GM23338 (cell line): Measurements from ENCODE around the gene KCNIP1. TPM values are rescaled to one million over a fixed set of nuclear protein-coding genes. Genes with fewer than 3 reads are reported as not detected.

ENCODE experiments used
- ATAC-seq: fragments of 200-7000 bp; cut with Tn5 transposase; 3 replicates; pipeline ENCODE4 v1.9.1; 2020
- DNase-seq: peaks from one replicate; pipeline ENCODE4 v3.0.0-alpha.2; 2015; ENCODE audit warnings: low spot score
- H2AFZ ChIP-seq: fragments of 200-600 bp; sonication (generic); 2 replicates; pipeline ENCODE4 v1.8.0; 2016; ENCODE audit warnings: antibody characterized with exemption, mild to moderate bottlenecking, moderate library complexity
- H3F3A ChIP-seq: fragments of 200-600 bp; sonication (generic); replicated peaks from 2 replicates; pipeline ENCODE4 v1.8.0; 2017; ENCODE audit warnings: antibody characterized with exemption, mixed run types, low read depth
- H3K27ac ChIP-seq: fragments of 200-600 bp; sonication (generic); 2 replicates; pipeline ENCODE4 v1.6.1; 2016; ENCODE audit warnings: low read depth
- H3K27me3 ChIP-seq: fragments of 200-600 bp; sonication (generic); 2 replicates; pipeline ENCODE4 v1.8.0; 2016; ENCODE audit warnings: mild to moderate bottlenecking, mixed run types, moderate library complexity; ENCODE audit not compliant: insufficient read depth
- H3K36me3 ChIP-seq: fragments of 200-600 bp; sonication (generic); 2 replicates; pipeline ENCODE4 v1.8.0; 2016; ENCODE audit warnings: mild to moderate bottlenecking; ENCODE audit not compliant: insufficient read depth
- H3K4me1 ChIP-seq: fragments of 200-600 bp; sonication (generic); 2 replicates; pipeline ENCODE4 v1.8.0; 2016; ENCODE audit warnings: mild to moderate bottlenecking, moderate library complexity; ENCODE audit not compliant: insufficient read depth
- H3K4me2 ChIP-seq: fragments of 200-600 bp; sonication (generic); 2 replicates; pipeline ENCODE4 v1.7.1; 2017; ENCODE audit warnings: mixed run types
- H3K4me3 ChIP-seq: fragments of 200-600 bp; sonication (generic); 2 replicates; pipeline ENCODE4 v1.6.1; 2016; ENCODE audit warnings: mixed run types
- H3K79me2 ChIP-seq: fragments of 200-600 bp; sonication (generic); replicated peaks from 2 replicates; pipeline ENCODE4 v1.8.0; 2017; ENCODE audit warnings: mild to moderate bottlenecking; ENCODE audit not compliant: insufficient read depth
- H3K9me2 ChIP-seq: fragments of 200-600 bp; sonication (generic); 2 replicates; pipeline ENCODE4 v1.8.0; 2017; ENCODE audit not compliant: insufficient read depth
- H4K20me1 ChIP-seq: fragments of 200-600 bp; sonication (generic); replicated peaks from 2 replicates; pipeline ENCODE4 v1.8.0; 2017; ENCODE audit warnings: mild to moderate bottlenecking; ENCODE audit not compliant: insufficient read depth
- H3K27ac Mint-ChIP-seq: 2 replicates; pipeline ENCODE4 v1.8.0; 2020; ENCODE audit warnings: inconsistent platforms, mild to moderate bottlenecking, moderate library complexity, mixed read lengths
- H3K27me3 Mint-ChIP-seq: 3 replicates; pipeline ENCODE4 v1.8.0; 2022; ENCODE audit warnings: low read depth, mild to moderate bottlenecking, moderate library complexity, mixed read lengths, inconsistent platforms; ENCODE audit not compliant: insufficient read depth, poor library complexity
- H3K36me3 Mint-ChIP-seq: 3 replicates; pipeline ENCODE4 v1.8.0; 2021; ENCODE audit warnings: low read depth, mild to moderate bottlenecking, inconsistent platforms, moderate library complexity, mixed read lengths
- H3K4me1 Mint-ChIP-seq: 3 replicates; pipeline ENCODE4 v1.8.0; 2020; ENCODE audit warnings: mild to moderate bottlenecking, inconsistent platforms, mixed read lengths
- H3K4me3 Mint-ChIP-seq: 3 replicates; pipeline ENCODE4 v1.8.0; 2021; ENCODE audit warnings: moderate library complexity, mild to moderate bottlenecking, inconsistent platforms, mixed read lengths
- H3K9me3 Mint-ChIP-seq: 3 replicates; pipeline ENCODE4 v1.8.0; 2020; ENCODE audit warnings: moderate library complexity, mild to moderate bottlenecking, inconsistent platforms, mixed read lengths
- CREB1 ChIP-seq: fragments of 250-450 bp; sonication (Bioruptor Pico); IDR thresholded peaks from 2 replicates; pipeline ENCODE4 v1.5.0; 2020; ENCODE audit warnings: low read depth, mild to moderate bottlenecking, moderate library complexity
- ETS1 ChIP-seq: IDR thresholded peaks from 2 replicates; pipeline ENCODE4 v1.6.1; 2016; ENCODE audit warnings: antibody characterized with exemption
- EZH2phosphoT487 ChIP-seq: fragments of 200-600 bp; sonication (generic); IDR thresholded peaks from one replicate; pipeline ENCODE4 v1.8.1; 2018; ENCODE audit warnings: antibody characterized with exemption; ENCODE audit not compliant: unreplicated experiment
- JUNB ChIP-seq: IDR thresholded peaks from one replicate; pipeline ENCODE4 v1.6.1; 2016; ENCODE audit warnings: antibody characterized with exemption; ENCODE audit not compliant: unreplicated experiment
- REST ChIP-seq: IDR thresholded peaks from one replicate; pipeline ENCODE4 v1.6.1; 2018; ENCODE audit warnings: antibody characterized with exemption; ENCODE audit not compliant: unreplicated experiment
- ZNF462 ChIP-seq: fragments of 250-450 bp; sonication (Bioruptor Pico); IDR thresholded peaks from 2 replicates; pipeline ENCODE4 v1.5.0; 2020; ENCODE audit warnings: mild to moderate bottlenecking, moderate library complexity
- polyA plus RNA-seq: library from polyadenylated mRNA; unstranded; fragments of >200 nt; fragmentation: Nextera tagmentation; extraction: Ambion mirVana; gene quantifications from 2 replicates; pipeline ENCODE4 v1.2.1, GENCODE V29; 2016
- total RNA-seq: library from RNA; depleted of rRNA; stranded (reverse); fragments of >200 nt; shearing (Covaris generic); gene quantifications from 2 replicates; pipeline ENCODE4 v1.2.3, GENCODE V29; 2014

The KCNIP1 gene
- total and polyA plus RNA-seq, 2 experiments from 2014 or later, result 0.31 to 0.87 TPM

GRCh38 chr5:170662966-170663365 lies 159.1 kb downstream of the KCNIP1 start:
- no peak overlapping the region for H3K4me3 ChIP-seq
- no peaks in the 10 kb centered on the region for H3K9me3 Mint-ChIP-seq
- no peaks in the 10 kb centered on the region for H4K20me1 ChIP-seq
- H3K4me2 ChIP-seq, result no peak overlapping the region
- no peak for TF ChIP-seq ETS1
- TF ChIP-seq CREB1 (CRISPR knock-in tag), result no peak
- no peak for TF ChIP-seq REST
- TF ChIP-seq ZNF462, result no peak
- TF ChIP-seq JUNB, result no peak
- TF ChIP-seq EZH2phosphoT487, result no peak
- no peak overlapping the region for H3K4me3 Mint-ChIP-seq
- no peaks in the 10 kb centered on the region for H3K4me1 ChIP-seq
- H3K79me2 ChIP-seq, result no peaks in the 10 kb centered on the region
- no peaks in the 10 kb centered on the region for H3K36me3 Mint-ChIP-seq
- no peak overlapping the region for H2AFZ ChIP-seq
- no peaks in the 10 kb centered on the region for H3K27me3 ChIP-seq
- no peaks in the 10 kb centered on the region; the same call in 2 of the 3 replicates for H3K4me1 Mint-ChIP-seq
- no peak overlapping the region for H3K27ac ChIP-seq
- H3K36me3 ChIP-seq, result no peaks in the 10 kb centered on the region
- DNase-seq, result no peak
- H3K27me3 Mint-ChIP-seq, result no peaks in the 10 kb centered on the region
- H3K27ac Mint-ChIP-seq, result no peak overlapping the region
- no peaks in the 10 kb centered on the region for H3F3A ChIP-seq
- H3K9me2 ChIP-seq, result peaks cover 17% of the 10 kb centered on the region; the same call in 1 of the 2 replicates
- no peak for ATAC-seq
